GM19328 (cell line): ENCODE results near the gene ALDH1A3.

ENCODE experiments used
- ATAC-seq: cut with Tn5 transposase; IDR thresholded peaks from one replicate; pipeline ENCODE4 v1.9.1; 2021; ENCODE audit warnings: mild to moderate bottlenecking, moderate library complexity; ENCODE audit not compliant: unreplicated experiment

ALDH1A3 gene

GRCh38 chr15:100858294-100858693 is 21.3 kb upstream of the ALDH1A3 start:
- no peak for ATAC-seq

- no peak for ATAC-seq
Observed at GRCh38 chr15:100859970-100860828, 19.4 kb upstream of the ALDH1A3 start.

- no peak for ATAC-seq
Observed at GRCh38 chr15:100860829-100861510, 18.7 kb upstream of the ALDH1A3 start.

GRCh38 chr15:100861511-100861991 is 18.1 kb upstream of the ALDH1A3 start:
- ATAC-seq, result no peak

GRCh38 chr15:100862162-100862561 is 17.5 kb upstream of the ALDH1A3 start:
- ATAC-seq, result no peak

- no peak for ATAC-seq
Observed at GRCh38 chr15:100863075-100863795, 16.4 kb upstream of the ALDH1A3 start.

GRCh38 chr15:100863796-100864267 is 15.8 kb upstream of the ALDH1A3 start:
- no peak for ATAC-seq

- ATAC-seq, result no peak
Observed at GRCh38 chr15:100866386-100867330, 13.0 kb upstream of the ALDH1A3 start.

- ATAC-seq, result no peak
Observed at GRCh38 chr15:100867433-100867832, 12.2 kb upstream of the ALDH1A3 start.

- no peak for ATAC-seq
Observed at GRCh38 chr15:100869151-100869999, 10.3 kb upstream of the ALDH1A3 start.

- ATAC-seq, result no peak
Observed at GRCh38 chr15:100873029-100873677, 6.5 kb upstream of the ALDH1A3 start.

GRCh38 chr15:100875495-100875894 is 4.1 kb upstream of the ALDH1A3 start:
- ATAC-seq, result no peak

- no peak for ATAC-seq
Observed at GRCh38 chr15:100875976-100876375, 3.7 kb upstream of the ALDH1A3 start.

GRCh38 chr15:100877551-100877950 is 2.1 kb upstream of the ALDH1A3 start:
- ATAC-seq, result no peak

GRCh38 chr15:100878130-100878529 is 1.5 kb upstream of the ALDH1A3 start:
- ATAC-seq, result no peak

GRCh38 chr15:100878648-100879047 is 983 bp upstream of the ALDH1A3 start:
- ATAC-seq, result no peak

GRCh38 chr15:100879061-100879463 is 569 bp upstream of the ALDH1A3 start:
- no peak for ATAC-seq

GRCh38 chr15:100880139-100880896 is 687 bp downstream of the ALDH1A3 start:
- no peak for ATAC-seq
